Nephron (organoid): ENCODE data around the gene GPRIN3.
"Not testable (repeated sequence)": the region's sequence is repeated elsewhere in the genome, so short reads cannot be mapped to it uniquely, and the experiment has no call there.

ENCODE experiments used
- H3K27ac Mint-ChIP-seq, 3 experiments: 2 replicates each; pipeline ENCODE4 v1.8.0; 2020; ENCODE audit warnings: mixed read lengths in 3 of 3, mild to moderate bottlenecking in 2 of 3, moderate library complexity in 1 of 3
- H3K27me3 Mint-ChIP-seq: 2 replicates; pipeline ENCODE4 v1.8.0; 2021; ENCODE audit warnings: low read depth, mild to moderate bottlenecking, moderate library complexity, mixed read lengths
- H3K36me3 Mint-ChIP-seq: 2 replicates; pipeline ENCODE4 v1.8.0; 2020; ENCODE audit warnings: low read depth, mixed read lengths
- H3K4me1 Mint-ChIP-seq: 2 replicates; pipeline ENCODE4 v1.8.0; 2020; ENCODE audit warnings: mixed read lengths
- H3K4me3 Mint-ChIP-seq, 3 experiments: 2 replicates each; pipeline ENCODE4 v1.8.0; 2020; ENCODE audit warnings: mild to moderate bottlenecking in 3 of 3, mixed read lengths in 3 of 3, moderate library complexity in 2 of 3
- H3K9me3 Mint-ChIP-seq: 2 replicates; pipeline ENCODE4 v1.8.0; 2020; ENCODE audit warnings: mixed read lengths
- TF ChIP-seq, protein P1 (sequence below), 3 experiments: fragments of 200-600 bp; sonication (generic); IDR thresholded peaks; one replicate each; pipeline ENCODE4 v1.5.0; 2021; ENCODE audit warnings: antibody characterized with exemption in 3 of 3; ENCODE audit not compliant: unreplicated experiment in 3 of 3

Gene GPRIN3

GRCh38 chr4:89319756-89320155, 12.2 kb upstream of the GPRIN3 start:
- H3K4me3 Mint-ChIP-seq, result no peak overlapping the region

GRCh38 chr4:89316931-89317366, 9.3 kb upstream of the GPRIN3 start:
- no peak overlapping the region for H3K4me3 Mint-ChIP-seq

More at GRCh38 chr4:89319756-89320155, 12.2 kb upstream of the GPRIN3 start:
- TF ChIP-seq, protein P1, sequence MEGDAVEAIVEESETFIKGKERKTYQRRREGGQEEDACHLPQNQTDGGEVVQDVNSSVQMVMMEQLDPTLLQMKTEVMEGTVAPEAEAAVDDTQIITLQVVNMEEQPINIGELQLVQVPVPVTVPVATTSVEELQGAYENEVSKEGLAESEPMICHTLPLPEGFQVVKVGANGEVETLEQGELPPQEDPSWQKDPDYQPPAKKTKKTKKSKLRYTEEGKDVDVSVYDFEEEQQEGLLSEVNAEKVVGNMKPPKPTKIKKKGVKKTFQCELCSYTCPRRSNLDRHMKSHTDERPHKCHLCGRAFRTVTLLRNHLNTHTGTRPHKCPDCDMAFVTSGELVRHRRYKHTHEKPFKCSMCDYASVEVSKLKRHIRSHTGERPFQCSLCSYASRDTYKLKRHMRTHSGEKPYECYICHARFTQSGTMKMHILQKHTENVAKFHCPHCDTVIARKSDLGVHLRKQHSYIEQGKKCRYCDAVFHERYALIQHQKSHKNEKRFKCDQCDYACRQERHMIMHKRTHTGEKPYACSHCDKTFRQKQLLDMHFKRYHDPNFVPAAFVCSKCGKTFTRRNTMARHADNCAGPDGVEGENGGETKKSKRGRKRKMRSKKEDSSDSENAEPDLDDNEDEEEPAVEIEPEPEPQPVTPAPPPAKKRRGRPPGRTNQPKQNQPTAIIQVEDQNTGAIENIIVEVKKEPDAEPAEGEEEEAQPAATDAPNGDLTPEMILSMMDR (IDR thresholded peaks at IDR 0.05; ENCODE audit: unreplicated experiment in 3 of 3), result no peak
- Mint-ChIP-seq H3K27ac (no peak overlapping the region), H3K4me1 (peaks cover 5% of the 10 kb centered on the region), H3K27me3 (no peaks in the 10 kb centered on the region), H3K9me3 (no peaks in the 10 kb centered on the region), H3K36me3 (no peaks in the 10 kb centered on the region)

DNA sequence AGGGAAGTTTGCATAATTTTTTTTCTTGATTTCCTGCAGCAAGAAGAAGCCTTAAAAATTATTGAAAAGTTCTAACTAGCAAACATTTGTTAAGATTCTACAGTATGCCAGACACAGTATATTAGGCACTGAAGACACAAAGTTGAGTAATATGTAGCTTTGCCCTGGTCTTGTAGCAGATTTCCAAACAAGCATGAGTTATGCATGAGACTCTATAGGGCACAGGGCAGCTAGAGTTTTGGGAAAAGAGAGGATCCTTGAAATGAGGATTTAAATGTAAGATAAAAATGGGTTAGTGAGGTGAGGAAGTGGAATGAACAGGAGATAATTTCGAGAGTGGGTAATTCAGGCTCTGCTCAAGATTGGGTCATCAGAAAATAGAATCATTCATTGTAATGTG, 8.6 kb upstream of the GPRIN3 start:
- Mint-ChIP-seq H3K4me1 (peaks cover 5% of the 10 kb centered on the region), H3K27me3 (no peaks in the 10 kb centered on the region), H3K9me3 (no peaks in the 10 kb centered on the region), H3K36me3 (no peaks in the 10 kb centered on the region), H3K4me3 (no peak overlapping the region), H3K27ac (no peak overlapping the region)
- TF ChIP-seq, protein P1 (IDR thresholded peaks at IDR 0.05; ENCODE audit: unreplicated experiment in 3 of 3), result no peak

More at GRCh38 chr4:89316931-89317366, 9.3 kb upstream of the GPRIN3 start:
- Mint-ChIP-seq H3K4me1 (peaks cover 5% of the 10 kb centered on the region), H3K36me3 (no peaks in the 10 kb centered on the region), H3K27ac (no peak overlapping the region), H3K27me3 (no peaks in the 10 kb centered on the region), H3K9me3 (no peaks in the 10 kb centered on the region)
- TF ChIP-seq, protein P1 (IDR thresholded peaks at IDR 0.05; ENCODE audit: unreplicated experiment in 3 of 3), result no peak

DNA sequence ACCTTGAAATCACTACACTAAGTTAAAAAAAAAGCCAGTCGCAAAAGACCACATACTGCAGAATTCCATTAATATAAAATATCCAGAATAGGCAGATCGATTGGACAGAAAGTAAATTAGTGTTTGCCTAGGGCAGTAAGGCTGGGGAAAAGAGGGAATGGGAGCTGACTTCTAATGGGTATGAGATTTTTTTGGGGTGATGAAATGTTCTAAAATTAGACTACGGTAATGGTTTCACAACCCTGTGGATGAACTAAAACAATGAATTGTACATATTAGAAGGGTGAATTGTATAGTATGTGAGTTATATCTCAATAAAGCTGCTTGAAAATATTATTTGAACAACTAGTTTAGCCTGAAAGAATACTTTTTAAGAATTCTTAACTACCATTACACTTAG, 6.7 kb upstream of the GPRIN3 start:
- Mint-ChIP-seq H3K4me1 (peaks cover 9% of the 10 kb centered on the region), H3K27me3 (no peaks in the 10 kb centered on the region), H3K4me3 (no peak overlapping the region), H3K36me3 (no peaks in the 10 kb centered on the region), H3K27ac (no peak overlapping the region), H3K9me3 (no peaks in the 10 kb centered on the region)
- TF ChIP-seq, protein P1 (IDR thresholded peaks at IDR 0.05; ENCODE audit: unreplicated experiment in 3 of 3), result no peak

- Mint-ChIP-seq H3K4me3 (no peak overlapping the region), H3K4me1 (peaks cover 10% of the 10 kb centered on the region), H3K27ac (no peak overlapping the region), H3K36me3 (no peaks in the 10 kb centered on the region), H3K9me3 (no peaks in the 10 kb centered on the region), H3K27me3 (peaks cover 3% of the 10 kb centered on the region)
- TF ChIP-seq, protein P1 (IDR thresholded peaks at IDR 0.05; ENCODE audit: unreplicated experiment in 3 of 3), result no peak
These were observed 4.5 kb upstream of the GPRIN3 start for GRCh38 chr4:89312066-89312465.

DNA sequence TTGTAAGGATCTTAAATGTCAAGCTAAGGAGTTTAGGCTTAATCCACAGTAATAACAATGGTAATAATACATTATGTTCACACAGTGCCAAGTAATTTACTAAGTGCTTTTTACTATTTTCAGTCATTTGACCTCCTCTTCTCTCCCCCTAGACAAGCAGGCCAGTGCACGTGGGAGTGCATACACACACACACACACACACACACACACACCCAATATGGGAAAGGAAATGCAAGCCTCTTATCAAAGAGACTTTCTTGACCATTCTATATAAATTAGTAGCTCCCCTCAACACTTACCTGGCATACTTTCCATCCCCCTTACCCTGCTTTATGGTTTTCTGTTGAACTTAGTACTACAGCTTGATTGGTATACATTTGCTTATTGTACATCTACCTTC, 3.8 kb upstream of the GPRIN3 start:
- Mint-ChIP-seq H3K27ac (no peak overlapping the region), H3K4me3 (no peak overlapping the region), H3K9me3 (no peaks in the 10 kb centered on the region), H3K27me3 (peaks cover 10% of the 10 kb centered on the region), H3K36me3 (no peaks in the 10 kb centered on the region), H3K4me1 (peaks cover 16% of the 10 kb centered on the region)
- TF ChIP-seq, protein P1 (IDR thresholded peaks at IDR 0.05; ENCODE audit: unreplicated experiment in 3 of 3), result no peak

- H3K27ac Mint-ChIP-seq, H3K9me3 Mint-ChIP-seq, H3K4me3 Mint-ChIP-seq, H3K36me3 Mint-ChIP-seq: not testable (repeated sequence)
- H3K4me1 Mint-ChIP-seq, result peaks cover 21% of the 10 kb centered on the region
- peaks cover 17% of the 10 kb centered on the region for H3K27me3 Mint-ChIP-seq
These were observed 1.6 kb upstream of the GPRIN3 start for GRCh38 chr4:89309154-89309553.
